Measurements from ENCODE around the gene KCNG4.

The KCNG4 gene

DNA sequence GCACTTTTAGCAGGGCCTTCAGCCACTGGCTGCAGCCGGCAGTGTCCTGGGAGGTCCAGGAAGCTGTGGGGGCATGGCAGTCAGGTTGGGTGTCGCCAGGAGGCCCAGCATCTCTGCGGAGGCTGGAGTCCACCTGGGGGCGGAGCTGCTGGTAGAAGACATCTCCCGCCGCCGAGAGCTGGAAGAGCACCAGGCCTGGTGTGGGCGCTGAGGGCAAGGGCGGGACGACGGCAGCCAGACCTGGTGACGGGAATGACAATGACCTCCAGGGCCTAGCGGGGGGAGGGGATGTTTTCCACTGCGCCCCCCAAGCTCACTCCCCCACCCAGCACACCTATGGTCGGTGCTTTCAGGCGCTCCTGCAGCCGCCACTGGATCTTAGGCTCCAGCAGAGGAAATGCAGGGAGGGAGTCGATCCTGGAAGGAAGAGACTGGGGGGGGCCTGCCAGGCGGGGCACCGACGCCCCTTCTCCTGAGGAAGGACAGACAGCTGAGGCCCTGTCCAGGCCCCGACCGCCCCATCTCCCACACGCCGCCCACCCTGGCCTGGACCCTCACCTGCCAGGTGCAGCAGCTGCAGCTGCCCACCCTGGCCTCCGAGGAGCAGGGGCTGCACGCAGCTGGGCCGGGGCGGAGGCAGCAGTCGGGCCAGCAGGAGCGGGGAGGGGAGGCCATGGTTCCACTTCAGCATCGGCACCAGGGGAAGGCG lies 60.0 kb downstream of the KCNG4 start:
- H3K9me3 ChIP-seq: no peaks in the 10 kb centered on the region
- H3K4me1 ChIP-seq: peaks cover 0 to 40% (median 34%) of the 10 kb centered on the region in 4 donors
- peaks cover 39 to 65% (median 63%) of the 10 kb centered on the region in 3 donors for H3K36me3 ChIP-seq
- TF ChIP-seq, protein P1, sequence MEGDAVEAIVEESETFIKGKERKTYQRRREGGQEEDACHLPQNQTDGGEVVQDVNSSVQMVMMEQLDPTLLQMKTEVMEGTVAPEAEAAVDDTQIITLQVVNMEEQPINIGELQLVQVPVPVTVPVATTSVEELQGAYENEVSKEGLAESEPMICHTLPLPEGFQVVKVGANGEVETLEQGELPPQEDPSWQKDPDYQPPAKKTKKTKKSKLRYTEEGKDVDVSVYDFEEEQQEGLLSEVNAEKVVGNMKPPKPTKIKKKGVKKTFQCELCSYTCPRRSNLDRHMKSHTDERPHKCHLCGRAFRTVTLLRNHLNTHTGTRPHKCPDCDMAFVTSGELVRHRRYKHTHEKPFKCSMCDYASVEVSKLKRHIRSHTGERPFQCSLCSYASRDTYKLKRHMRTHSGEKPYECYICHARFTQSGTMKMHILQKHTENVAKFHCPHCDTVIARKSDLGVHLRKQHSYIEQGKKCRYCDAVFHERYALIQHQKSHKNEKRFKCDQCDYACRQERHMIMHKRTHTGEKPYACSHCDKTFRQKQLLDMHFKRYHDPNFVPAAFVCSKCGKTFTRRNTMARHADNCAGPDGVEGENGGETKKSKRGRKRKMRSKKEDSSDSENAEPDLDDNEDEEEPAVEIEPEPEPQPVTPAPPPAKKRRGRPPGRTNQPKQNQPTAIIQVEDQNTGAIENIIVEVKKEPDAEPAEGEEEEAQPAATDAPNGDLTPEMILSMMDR (IDR thresholded peaks at IDR 0.05): no peak
- H3K27me3 ChIP-seq: no peaks in the 10 kb centered on the region
- no peak for DNase-seq
- no peak overlapping the region for H3K27ac ChIP-seq
- intact Hi-C loops (cut with DNase I; ENCODE audit: low total_unique reads): loop anchor here (10.0 kb wide), 3 partner anchors 95 to 215 kb away; partner anchors contain the start of gene NECAB2
- H3K4me3 ChIP-seq: no peak overlapping the region

- intact Hi-C loops (cut with DNase I; ENCODE audit: low total_unique reads): no loop called here
- Histone ChIP-seq H3K9me3 (no peaks in the 10 kb centered on the region), H3K4me3 (no peak overlapping the region), H3K4me1 (peaks cover 0 to 36% (median 31%) of the 10 kb centered on the region in 4 donors), H3K27me3 (no peaks in the 10 kb centered on the region), H3K27ac (peak overlapping the region; percentile 77 to 82), H3K36me3 (peaks cover 39 to 60% (median 58%) of the 10 kb centered on the region in 3 donors)
- TF ChIP-seq, protein P1 (IDR thresholded peaks at IDR 0.05): no peak
- DNase-seq: no peak
Measured at GRCh38 chr16:84178892-84179611, 60.8 kb downstream of the KCNG4 start.

DNA sequence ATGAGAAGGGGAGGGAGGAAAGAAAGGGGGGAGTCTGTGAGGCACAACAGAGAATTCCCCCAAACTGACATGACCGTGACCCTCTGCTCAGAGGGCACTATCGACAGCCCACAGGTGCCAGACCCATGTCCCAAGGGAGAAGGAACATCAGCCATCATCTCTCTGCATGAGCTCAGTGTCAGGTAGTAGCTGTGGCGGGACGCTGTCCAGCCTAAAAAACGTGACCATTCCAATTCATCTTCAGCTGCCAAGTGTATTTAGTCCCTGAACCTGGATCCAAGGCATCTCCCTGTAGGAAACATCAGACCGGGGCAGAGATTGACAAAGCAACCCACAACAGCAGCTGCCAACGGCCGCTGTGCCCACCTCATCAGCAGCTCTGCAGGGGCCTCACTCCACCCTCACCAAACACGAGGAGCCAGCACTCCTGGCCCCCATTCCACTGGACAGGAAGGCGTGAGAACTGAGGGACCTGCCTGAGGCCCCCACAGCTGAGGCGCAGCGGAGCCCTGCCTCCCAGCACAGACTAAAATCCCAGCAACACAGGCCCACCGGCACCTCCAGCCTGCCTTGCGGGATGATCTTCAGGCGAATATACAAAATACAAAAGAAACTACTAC lies 61.6 kb downstream of the KCNG4 start:
- H3K27ac ChIP-seq: peak overlapping the region; percentile 77 to 82
- TF ChIP-seq, protein P1 (IDR thresholded peaks at IDR 0.05): no peak
- no peaks in the 10 kb centered on the region for H3K27me3 ChIP-seq
- peaks cover 39 to 52% (median 50%) of the 10 kb centered on the region in 3 donors for H3K36me3 ChIP-seq
- no peak overlapping the region for H3K4me3 ChIP-seq
- H3K4me1 ChIP-seq: peaks cover 0 to 35% (median 31%) of the 10 kb centered on the region in 4 donors
- intact Hi-C loops (cut with DNase I; ENCODE audit: low total_unique reads): no loop called here
- H3K9me3 ChIP-seq: no peaks in the 10 kb centered on the region
- no peak for DNase-seq

- no peak overlapping the region for H3K4me3 ChIP-seq
- no peak for DNase-seq
- no peaks in the 10 kb centered on the region for H3K9me3 ChIP-seq
- TF ChIP-seq, protein P1 (IDR thresholded peaks at IDR 0.05): no peak
- no peaks in the 10 kb centered on the region for H3K27me3 ChIP-seq
- intact Hi-C loops (cut with DNase I; ENCODE audit: low total_unique reads): no loop called here
- H3K36me3 ChIP-seq: peaks cover 35 to 46% (median 45%) of the 10 kb centered on the region in 3 donors
- H3K4me1 ChIP-seq: peaks cover 0 to 35% (median 31%) of the 10 kb centered on the region in 4 donors
- peak overlapping the region; percentile 77 to 82 for H3K27ac ChIP-seq
Measured at GRCh38 chr16:84177741-84178073, 62.1 kb downstream of the KCNG4 start.

GRCh38 chr16:84176192-84177053 lies 63.4 kb downstream of the KCNG4 start:
- Histone ChIP-seq H3K9me3 (no peaks in the 10 kb centered on the region), H3K27me3 (no peaks in the 10 kb centered on the region), H3K36me3 (peaks cover 25 to 33% (median 32%) of the 10 kb centered on the region in 3 donors), H3K27ac (peak overlapping the region; percentile 77 to 82), H3K4me1 (peaks cover 0 to 35% (median 31%) of the 10 kb centered on the region in 4 donors), H3K4me3 (no peak overlapping the region)
- TF ChIP-seq, protein P1 (IDR thresholded peaks at IDR 0.05): no peak
- no peak for DNase-seq
- intact Hi-C loops (cut with DNase I; ENCODE audit: low total_unique reads): no loop called here

All from tibial artery (tissue), 4 donors.